ENCODE data around the gene MACROD2. TPM values are rescaled to one million over a fixed set of nuclear protein-coding genes. Genes with fewer than 3 reads are reported as not detected.

MACROD2 gene
- total RNA-seq, 2 donors from 2014 or later, result 8.0 to 19.4 TPM

GRCh38 chr20:14470977-14471661 is 475.8 kb downstream of the MACROD2 start:
- H3K4me3 ChIP-seq, result no peak overlapping the region
- H3K36me3 ChIP-seq, result no peaks in the 10 kb centered on the region
- H3K9me3 ChIP-seq, result no peaks in the 10 kb centered on the region
- WGBS, result 91% methylated on average over 10 of the region's 10 CpGs
- TF ChIP-seq POLR2AphosphoS5 (IDR thresholded peaks at IDR 0.05) (no peak), POLR2A (IDR thresholded peaks at IDR 0.05) (no peak)
- no peak overlapping the region for H3K27ac ChIP-seq
- no peaks in the 10 kb centered on the region for H3K27me3 ChIP-seq (replicated peaks; ENCODE audit: insufficient read depth)
- H3K4me1 ChIP-seq (replicated peaks), result no peaks in the 10 kb centered on the region
- intact Hi-C loops (cut with DNase I), result no loop called here
- no peak for DNase-seq (ENCODE audit: low spot score)

GRCh38 chr20:14477125-14477524 is 481.8 kb downstream of the MACROD2 start:
- H3K27me3 ChIP-seq (replicated peaks; ENCODE audit: insufficient read depth), result no peaks in the 10 kb centered on the region
- H3K9me3 ChIP-seq, result no peaks in the 10 kb centered on the region
- H3K4me1 ChIP-seq (replicated peaks), result no peaks in the 10 kb centered on the region
- intact Hi-C loops (cut with DNase I), result no loop called here
- no peak for TF ChIP-seq POLR2A (IDR thresholded peaks at IDR 0.05)
- no peak for DNase-seq (ENCODE audit: low spot score)
- no peak overlapping the region for H3K27ac ChIP-seq
- no peak overlapping the region for H3K4me3 ChIP-seq
- WGBS, result 91% methylated on average over 3 of the region's 3 CpGs
- no peaks in the 10 kb centered on the region for H3K36me3 ChIP-seq

GRCh38 chr20:14478126-14478525 is 482.8 kb downstream of the MACROD2 start:
- no peak overlapping the region for H3K27ac ChIP-seq
- H3K27me3 ChIP-seq (replicated peaks; ENCODE audit: insufficient read depth), result no peaks in the 10 kb centered on the region
- no peaks in the 10 kb centered on the region for H3K36me3 ChIP-seq
- TF ChIP-seq POLR2AphosphoS5 (IDR thresholded peaks at IDR 0.05) (no peak), POLR2A (IDR thresholded peaks at IDR 0.05) (no peak), CTCF (IDR thresholded peaks at IDR 0.05) (no peak)
- H3K4me3 ChIP-seq, result no peak overlapping the region
- H3K9me3 ChIP-seq, result no peaks in the 10 kb centered on the region
- intact Hi-C loops (cut with DNase I), result no loop called here
- H3K4me1 ChIP-seq (replicated peaks), result no peaks in the 10 kb centered on the region
- DNase-seq (ENCODE audit: low spot score), result no peak

DNA sequence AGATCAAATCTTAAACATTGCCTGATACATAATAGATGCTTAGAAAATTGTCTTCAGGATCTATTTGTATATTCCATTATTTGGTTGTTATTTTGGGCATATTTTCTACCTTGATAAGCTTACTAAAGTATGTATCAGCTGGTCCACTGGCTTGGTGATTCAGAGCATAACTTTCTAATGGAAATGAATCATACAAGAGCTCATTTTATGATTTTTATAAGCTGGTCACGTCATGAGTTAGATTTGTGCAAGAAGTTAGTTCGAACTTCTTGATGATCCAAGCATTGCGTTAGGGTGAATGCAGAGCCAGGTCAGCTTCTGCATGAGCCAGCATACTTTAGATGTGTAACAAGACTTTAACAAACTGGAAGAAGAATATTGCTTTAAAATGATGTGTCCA is 486.5 kb downstream of the MACROD2 start:
- WGBS, result 81% methylated on average over 3 of the region's 3 CpGs
- H3K27ac ChIP-seq, result no peak overlapping the region
- H3K36me3 ChIP-seq, result no peaks in the 10 kb centered on the region
- no peaks in the 10 kb centered on the region for H3K27me3 ChIP-seq (replicated peaks; ENCODE audit: insufficient read depth)
- intact Hi-C loops (cut with DNase I), result no loop called here
- no peaks in the 10 kb centered on the region for H3K9me3 ChIP-seq
- TF ChIP-seq CTCF (IDR thresholded peaks at IDR 0.05) (no peak), POLR2A (IDR thresholded peaks at IDR 0.05) (no peak), POLR2AphosphoS5 (IDR thresholded peaks at IDR 0.05) (no peak)
- H3K4me1 ChIP-seq (replicated peaks), result no peaks in the 10 kb centered on the region
- no peak overlapping the region for H3K4me3 ChIP-seq
- no peak for DNase-seq (ENCODE audit: low spot score)

DNA sequence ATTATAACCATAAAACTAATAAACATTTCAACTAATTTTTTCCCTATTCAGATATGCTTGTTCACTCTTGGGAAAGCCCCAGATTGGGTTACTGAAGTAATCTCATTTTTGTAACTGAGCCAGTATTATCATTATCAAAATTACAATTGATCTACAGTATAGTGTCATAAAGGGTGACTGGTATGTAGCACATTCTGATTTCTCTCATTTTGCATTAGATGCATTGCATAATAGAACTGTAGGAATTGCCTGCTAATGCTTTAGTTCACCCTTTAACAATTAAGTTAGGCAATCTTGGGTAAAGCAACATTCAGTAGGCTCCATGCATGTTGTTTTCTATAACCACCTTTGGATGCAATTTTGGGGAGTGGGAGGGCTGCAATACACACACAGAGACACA is 492.9 kb downstream of the MACROD2 start:
- Histone ChIP-seq H3K4me3 (no peak overlapping the region), H3K27ac (no peak overlapping the region), H3K4me1 (replicated peaks) (no peaks in the 10 kb centered on the region), H3K27me3 (replicated peaks; ENCODE audit: insufficient read depth) (no peaks in the 10 kb centered on the region), H3K36me3 (no peaks in the 10 kb centered on the region), H3K9me3 (no peaks in the 10 kb centered on the region)
- DNase-seq (ENCODE audit: low spot score), result no peak
- no peak for TF ChIP-seq CTCF (IDR thresholded peaks at IDR 0.05)
- no peak for TF ChIP-seq POLR2AphosphoS5 (IDR thresholded peaks at IDR 0.05)
- no peak for TF ChIP-seq POLR2A (IDR thresholded peaks at IDR 0.05)
- intact Hi-C loops (cut with DNase I), result no loop called here

DNA sequence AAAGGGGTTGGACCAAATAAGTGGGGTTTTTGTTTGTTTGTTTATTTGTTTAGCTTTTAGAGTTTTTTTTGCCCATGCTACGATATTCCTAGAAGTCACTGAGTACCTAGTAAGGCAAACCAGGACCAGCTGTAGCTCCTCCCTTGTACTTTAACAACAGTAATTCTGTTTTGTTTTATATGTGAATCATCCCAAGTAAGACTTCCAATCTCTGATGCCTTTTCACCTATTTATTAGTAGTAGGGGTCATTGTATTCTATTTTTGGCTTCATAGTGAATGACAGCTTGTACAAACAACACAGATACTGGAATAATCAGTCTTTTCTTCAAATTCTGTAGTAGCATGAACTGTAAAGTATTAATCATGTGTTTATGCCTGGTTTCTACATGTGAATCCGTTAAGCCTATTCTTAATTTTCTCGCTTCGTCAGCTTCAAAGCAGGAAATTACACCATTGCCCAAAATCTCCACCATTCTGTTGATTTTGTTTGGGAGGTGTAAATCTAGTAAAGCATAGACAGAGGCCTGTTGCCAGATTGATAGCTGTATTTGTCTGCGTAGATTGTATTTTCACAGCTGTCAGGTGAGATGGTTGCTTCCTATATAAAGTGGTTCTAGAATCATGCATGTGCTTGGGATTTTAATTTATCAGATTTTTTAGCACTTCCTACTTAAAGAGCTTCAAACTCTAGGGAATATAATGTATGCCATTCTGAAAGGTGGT is 493.6 kb downstream of the MACROD2 start:
- no peaks in the 10 kb centered on the region for H3K4me1 ChIP-seq (replicated peaks)
- no peaks in the 10 kb centered on the region for H3K27me3 ChIP-seq (replicated peaks; ENCODE audit: insufficient read depth)
- WGBS, result 94% methylated on average over 5 of the region's 5 CpGs
- H3K4me3 ChIP-seq, result no peak overlapping the region
- no peak overlapping the region for H3K27ac ChIP-seq
- no peak for DNase-seq (ENCODE audit: low spot score)
- no peaks in the 10 kb centered on the region for H3K36me3 ChIP-seq
- H3K9me3 ChIP-seq, result no peaks in the 10 kb centered on the region
- intact Hi-C loops (cut with DNase I), result no loop called here
- TF ChIP-seq POLR2AphosphoS5 (IDR thresholded peaks at IDR 0.05), result no peak
- no peak for TF ChIP-seq CTCF (IDR thresholded peaks at IDR 0.05)
- TF ChIP-seq POLR2A (IDR thresholded peaks at IDR 0.05), result no peak
